Esophagus muscularis mucosa (tissue), 3 donors: ENCODE results near the gene PZP.

Experiments
- CTCF ChIP-seq, 3 experiments: fragments of 200-600 bp in 2 of 3; fragments of 450-650 bp in 1 of 3; sonication (generic) in 2 of 3; IDR thresholded peaks; one replicate each; pipeline ENCODE4 v1.5.1; 2017 to 2019; ENCODE audit warnings: antibody characterized with exemption in 3 of 3, mild to moderate bottlenecking in 2 of 3, moderate library complexity in 1 of 3
- POLR2A ChIP-seq: fragments of 450-650 bp; IDR thresholded peaks from one replicate; pipeline ENCODE4 v1.6.1; 2017; ENCODE audit warnings: antibody characterized with exemption, moderate library complexity, mild to moderate bottlenecking, low read depth

- TF ChIP-seq POLR2A: no peak
- no peak for TF ChIP-seq CTCF (IDR thresholded peaks at IDR 0.05)
These were observed 33.1 kb upstream of the PZP start for GRCh38 chr12:9241301-9241700.
